Inferior parietal cortex (tissue), 1 donor: ENCODE data around the gene CCDC74B.
"Not testable (repeated sequence)": the region's sequence is repeated elsewhere in the genome, so short reads cannot be mapped to it uniquely, and the experiment has no call there.

Source experiments
- DNase-seq: peaks from one replicate; pipeline ENCODE4 v3.0.0-alpha.2; 2016; ENCODE audit errors: extremely low spot score

Gene CCDC74B

GRCh38 chr2:130102597-130103363 lies 42.1 kb downstream of the CCDC74B start:
- DNase-seq = not testable (repeated sequence)
